GM12873 (cell line): Measurements from ENCODE around the gene PDZRN3.

Experiments
- CTCF ChIP-seq: IDR thresholded peaks from 2 replicates; pipeline ENCODE4 v1.5.1; 2012; ENCODE audit warnings: low read depth, mild to moderate bottlenecking, moderate library complexity, low read length, control low read depth; ENCODE audit not compliant: insufficient read depth; ENCODE audit errors: missing control alignments

The PDZRN3 gene

GRCh38 chr3:73624821-73625665, at the start of gene PDZRN3:
Gene PDZRN3, minus strand, starts transcription at chr3:73624941.
- TF ChIP-seq CTCF = no peak

DNA sequence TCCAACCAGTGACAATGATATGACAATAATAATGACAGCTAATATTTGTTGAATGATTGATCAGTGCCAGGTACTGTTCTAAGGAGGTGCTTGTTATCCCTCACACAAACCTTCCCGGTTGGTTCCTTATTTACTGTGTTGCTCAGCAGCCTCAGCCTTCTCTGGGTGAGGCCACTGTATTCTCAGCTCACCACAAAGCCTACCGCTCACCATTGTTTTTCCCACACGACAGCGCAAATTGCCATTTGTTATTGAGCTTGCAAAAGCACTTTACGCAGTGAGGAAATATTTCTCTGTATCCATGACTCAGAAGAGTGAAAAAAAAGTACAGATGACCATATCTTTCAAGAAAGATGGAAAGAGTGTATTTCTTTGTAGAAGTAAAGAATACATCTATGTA, 49.5 kb upstream of the PDZRN3 start:
- no peak for TF ChIP-seq CTCF

GRCh38 chr3:73669260-73669659, 44.5 kb upstream of the PDZRN3 start:
- no peak for TF ChIP-seq CTCF

DNA sequence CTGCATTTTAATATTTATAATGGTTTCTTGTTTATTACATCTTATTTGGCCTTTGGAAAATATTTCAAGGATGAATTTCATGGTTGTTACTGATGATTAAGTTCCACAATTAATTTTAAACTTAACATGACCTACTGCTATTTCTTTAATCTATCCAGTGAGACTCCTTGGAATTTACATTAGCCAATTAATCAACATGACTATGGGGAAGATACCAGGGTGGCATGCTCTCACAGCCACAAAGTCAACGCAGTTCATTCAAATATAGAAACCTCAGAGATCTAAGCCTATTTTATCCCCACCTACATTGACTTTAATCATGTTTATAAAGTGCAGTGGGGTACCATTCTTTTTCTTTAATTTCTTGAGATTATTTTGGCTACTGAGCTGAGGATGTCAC, 43.6 kb upstream of the PDZRN3 start:
- TF ChIP-seq CTCF = no peak

GRCh38 chr3:73667889-73668288, 43.1 kb upstream of the PDZRN3 start:
- TF ChIP-seq CTCF = no peak

GRCh38 chr3:73665286-73665685, 40.5 kb upstream of the PDZRN3 start:
- no peak for TF ChIP-seq CTCF

- TF ChIP-seq CTCF = no peak
Measured at GRCh38 chr3:73664389-73664788, 39.6 kb upstream of the PDZRN3 start.
